Upper lobe of right lung (tissue), 1 donor: ENCODE results near the gene LAIR1. TPM values are rescaled to one million over a fixed set of nuclear protein-coding genes. Genes with fewer than 3 reads are reported as not detected.

ENCODE experiments used
- ATAC-seq: fragments of 200-7000 bp; cut with Tn5 transposase; one replicate; pipeline ENCODE4 v1.9.1; 2020; ENCODE audit warnings: mild to moderate bottlenecking, moderate library complexity
- DNase-seq: peaks from one replicate; pipeline ENCODE4 v3.0.0-alpha.2; 2020
- H3K27ac ChIP-seq: fragments of 200-600 bp; one replicate; pipeline ENCODE4 v1.8.0; 2022
- H3K27me3 ChIP-seq: fragments of 200-600 bp; one replicate; pipeline ENCODE4 v1.8.0; 2022; ENCODE audit warnings: mild to moderate bottlenecking
- H3K36me3 ChIP-seq: fragments of 200-600 bp; one replicate; pipeline ENCODE4 v1.8.0; 2022
- H3K4me1 ChIP-seq: fragments of 200-600 bp; one replicate; pipeline ENCODE4 v1.8.0; 2022
- H3K4me3 ChIP-seq: fragments of 200-600 bp; one replicate; pipeline ENCODE4 v1.8.0; 2022; ENCODE audit warnings: mild to moderate bottlenecking
- H3K9me3 ChIP-seq: fragments of 200-600 bp; one replicate; pipeline ENCODE4 v1.8.0; 2022
- CTCF ChIP-seq: fragments of 200-600 bp; IDR thresholded peaks from one replicate; pipeline ENCODE4 v1.8.0; 2022; ENCODE audit warnings: antibody characterized with exemption
- intact Hi-C: fragments of 100-400 bp; cut with DNase I; formaldehyde crosslinking; loops from one replicate; pipeline ENCODE4 v1.11.0; 2022
- total RNA-seq: library from RNA; stranded (reverse); fragmentation: NEBNext Ultra II Directional; extraction: Animal tissue kit (Norgen Biotek cat#: 25700); gene quantifications from one replicate; pipeline ENCODE4 v1.2.1, GENCODE V29; 2021
- donor health status: DM: no; HTN: yes; CAD: no; lungs with severe emphysema.

LAIR1 gene
- total RNA-seq, 1 donor from 2014 or later: 87.8 TPM

DNA sequence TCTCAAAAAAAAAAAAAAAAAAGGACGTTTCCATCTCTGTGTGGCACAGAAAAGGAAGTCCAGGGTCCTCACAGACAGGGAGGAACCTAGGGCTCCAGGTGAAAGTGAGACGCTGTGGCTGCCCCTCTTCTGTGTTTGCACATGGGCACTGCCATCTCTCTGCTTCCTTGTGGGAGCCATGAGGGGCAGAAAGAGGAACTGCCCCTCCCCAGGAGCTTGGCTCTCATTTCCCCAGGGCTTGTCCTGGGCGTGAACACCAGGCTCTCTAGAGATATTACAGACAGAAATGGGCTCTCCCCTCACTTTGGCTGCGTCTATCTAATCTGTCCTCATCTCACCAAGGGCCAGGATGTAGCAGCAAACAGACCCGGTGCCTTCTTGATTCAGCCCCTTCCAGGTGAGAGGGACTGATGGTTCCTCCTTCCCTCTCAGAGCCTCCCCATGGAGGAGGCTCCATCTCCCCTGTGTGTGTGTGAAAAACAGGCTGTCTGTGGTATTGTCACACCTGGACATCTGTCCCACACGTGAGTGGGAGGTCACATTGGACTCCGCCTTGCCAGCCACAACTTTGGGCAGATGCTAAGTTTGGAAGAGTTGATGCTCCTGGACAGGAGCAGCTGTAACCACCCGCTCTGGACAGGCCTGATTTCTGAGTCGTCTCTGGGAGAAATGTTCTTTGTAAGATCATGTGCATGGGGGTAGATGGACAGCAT lies 24.9 kb downstream of the LAIR1 start:
- ATAC-seq: peak; percentile 70
- H3K27ac ChIP-seq: no peak overlapping the region
- no peak for TF ChIP-seq CTCF
- peak; percentile 54 for DNase-seq
- H3K9me3 ChIP-seq: no peaks in the 10 kb centered on the region
- intact Hi-C loops: no loop called here
- no peaks in the 10 kb centered on the region for H3K4me1 ChIP-seq
- H3K27me3 ChIP-seq: peaks cover 3% of the 10 kb centered on the region
- H3K4me3 ChIP-seq: no peak overlapping the region
- H3K36me3 ChIP-seq: no peaks in the 10 kb centered on the region

- H3K9me3 ChIP-seq: no peaks in the 10 kb centered on the region
- H3K36me3 ChIP-seq: no peaks in the 10 kb centered on the region
- H3K27me3 ChIP-seq: peaks cover 3% of the 10 kb centered on the region
- intact Hi-C loops: no loop called here
- no peak overlapping the region for H3K27ac ChIP-seq
- ATAC-seq (no peak), DNase-seq (peak; percentile 51)
- TF ChIP-seq CTCF: no peak
- H3K4me1 ChIP-seq: no peaks in the 10 kb centered on the region
- no peak overlapping the region for H3K4me3 ChIP-seq
These were observed 26.2 kb downstream of the LAIR1 start for GRCh38 chr19:54338521-54338920.

- Histone ChIP-seq H3K36me3 (no peaks in the 10 kb centered on the region), H3K27me3 (peaks cover 3% of the 10 kb centered on the region), H3K27ac (no peak overlapping the region), H3K4me3 (no peak overlapping the region), H3K9me3 (no peaks in the 10 kb centered on the region), H3K4me1 (no peaks in the 10 kb centered on the region)
- intact Hi-C loops: no loop called here
- no peak for TF ChIP-seq CTCF
- DNase-seq (no peak), ATAC-seq (no peak)
These were observed 26.9 kb downstream of the LAIR1 start for GRCh38 chr19:54337858-54338230.

GRCh38 chr19:54336893-54337857 lies 27.6 kb downstream of the LAIR1 start:
- TF ChIP-seq CTCF: no peak
- Histone ChIP-seq H3K27me3 (peaks cover 3% of the 10 kb centered on the region), H3K4me1 (no peaks in the 10 kb centered on the region), H3K27ac (no peak overlapping the region), H3K9me3 (no peaks in the 10 kb centered on the region), H3K4me3 (no peak overlapping the region), H3K36me3 (no peaks in the 10 kb centered on the region)
- no peak for ATAC-seq
- DNase-seq: peak; percentile 53
- intact Hi-C loops: no loop called here

GRCh38 chr19:54335979-54336892 lies 28.5 kb downstream of the LAIR1 start:
- Histone ChIP-seq H3K4me3 (no peak overlapping the region), H3K27ac (no peak overlapping the region), H3K4me1 (no peaks in the 10 kb centered on the region), H3K27me3 (peaks cover 3% of the 10 kb centered on the region), H3K36me3 (no peaks in the 10 kb centered on the region), H3K9me3 (no peaks in the 10 kb centered on the region)
- no peak for ATAC-seq
- intact Hi-C loops: no loop called here
- TF ChIP-seq CTCF: no peak
- peak; percentile 53 for DNase-seq
